BLaER1 (cell line): ENCODE measurements around the gene SASH1.

Experiments used
- H3K27ac ChIP-seq: shearing (Covaris generic); formaldehyde crosslinking; 2 replicates; pipeline ENCODE4 v1.8.1; 2022
- H3K27me3 ChIP-seq: shearing (Covaris generic); formaldehyde crosslinking; 2 replicates; pipeline ENCODE4 v1.8.1; 2022
- H3K36me3 ChIP-seq: shearing (Covaris generic); formaldehyde crosslinking; 2 replicates; pipeline ENCODE4 v1.8.1; 2022
- H3K4me1 ChIP-seq: shearing (Covaris generic); formaldehyde crosslinking; 2 replicates; pipeline ENCODE4 v1.8.1; 2022
- H3K4me2 ChIP-seq: shearing (Covaris generic); formaldehyde crosslinking; 2 replicates; pipeline ENCODE4 v1.8.1; 2022
- H3K4me3 ChIP-seq: shearing (Covaris generic); formaldehyde crosslinking; 2 replicates; pipeline ENCODE4 v1.8.1; 2022
- H3K9ac ChIP-seq: shearing (Covaris generic); formaldehyde crosslinking; 2 replicates; pipeline ENCODE4 v1.8.1; 2022
- H3K9me3 ChIP-seq: shearing (Covaris generic); formaldehyde crosslinking; 2 replicates; pipeline ENCODE4 v1.8.1; 2022
- H4K20me1 ChIP-seq: shearing (Covaris generic); formaldehyde crosslinking; 2 replicates; pipeline ENCODE4 v1.8.1; 2022
- Cebpa-rat ChIP-seq: shearing (Covaris generic); IDR thresholded peaks from 2 replicates; pipeline ENCODE4 v1.8.1; 2022

The SASH1 gene

DNA sequence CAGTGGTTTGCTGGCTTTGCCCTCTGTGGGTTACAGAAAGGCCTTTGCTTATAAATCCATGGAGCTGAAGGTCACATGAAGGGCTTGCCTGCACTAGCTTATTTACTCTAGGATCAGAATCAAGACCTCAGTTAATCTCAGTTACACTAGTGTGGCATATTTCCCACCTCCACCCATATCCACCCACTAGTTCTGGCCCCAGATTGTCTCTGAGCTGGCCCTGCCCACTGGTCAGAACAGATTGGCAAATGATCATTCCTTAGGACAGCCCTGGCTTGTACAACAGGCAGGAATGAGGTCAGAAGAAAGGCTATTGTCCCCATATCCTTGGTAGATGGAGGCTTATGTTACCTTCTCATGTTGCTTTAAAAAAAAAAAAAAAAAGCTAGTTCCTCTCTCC, 33.3 kb upstream of the SASH1 start:
- Histone ChIP-seq H3K36me3 (no peaks in the 10 kb centered on the region), H3K27ac (no peak overlapping the region), H3K27me3 (no peaks in the 10 kb centered on the region), H4K20me1 (no peaks in the 10 kb centered on the region), H3K9ac (no peak overlapping the region), H3K4me3 (no peak overlapping the region), H3K4me1 (peaks cover 5% of the 10 kb centered on the region; the same call in 1 of the 2 replicates), H3K4me2 (no peak overlapping the region), H3K9me3 (no peaks in the 10 kb centered on the region)
- no peak for TF ChIP-seq Cebpa-rat

GRCh38 chr6:148311966-148312669, 30.5 kb upstream of the SASH1 start:
- Histone ChIP-seq H3K27ac (no peak overlapping the region), H3K9ac (no peak overlapping the region), H3K4me1 (no peaks in the 10 kb centered on the region), H3K36me3 (no peaks in the 10 kb centered on the region), H3K4me2 (no peak overlapping the region), H3K4me3 (no peak overlapping the region), H3K27me3 (no peaks in the 10 kb centered on the region), H4K20me1 (no peaks in the 10 kb centered on the region), H3K9me3 (no peaks in the 10 kb centered on the region)
- no peak for TF ChIP-seq Cebpa-rat

DNA sequence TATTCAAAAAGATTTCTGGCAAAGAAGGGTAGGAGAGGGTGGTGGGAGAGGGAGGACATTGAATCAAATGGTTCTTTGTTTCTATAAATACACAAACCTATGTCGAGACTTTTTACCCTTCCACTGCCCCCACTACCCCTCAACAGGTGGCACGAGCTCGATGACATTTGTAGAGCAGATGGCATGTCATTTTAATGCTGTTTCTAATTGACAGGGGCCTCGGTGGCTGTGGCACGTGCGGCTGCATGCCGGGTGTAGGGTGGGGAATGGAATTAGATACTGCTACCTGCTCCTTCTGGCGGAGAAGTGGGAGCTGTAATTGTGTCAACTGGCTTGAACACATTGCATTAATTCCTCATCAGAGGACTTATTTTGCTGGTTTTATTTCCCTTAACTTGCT, 29.1 kb upstream of the SASH1 start:
- H3K27ac ChIP-seq, result no peak overlapping the region
- no peak overlapping the region for H3K9ac ChIP-seq
- H4K20me1 ChIP-seq, result no peaks in the 10 kb centered on the region
- no peak overlapping the region for H3K4me3 ChIP-seq
- H3K4me2 ChIP-seq, result no peak overlapping the region
- H3K4me1 ChIP-seq, result no peaks in the 10 kb centered on the region
- H3K9me3 ChIP-seq, result no peaks in the 10 kb centered on the region
- H3K36me3 ChIP-seq, result no peaks in the 10 kb centered on the region
- H3K27me3 ChIP-seq, result no peaks in the 10 kb centered on the region
- no peak for TF ChIP-seq Cebpa-rat

DNA sequence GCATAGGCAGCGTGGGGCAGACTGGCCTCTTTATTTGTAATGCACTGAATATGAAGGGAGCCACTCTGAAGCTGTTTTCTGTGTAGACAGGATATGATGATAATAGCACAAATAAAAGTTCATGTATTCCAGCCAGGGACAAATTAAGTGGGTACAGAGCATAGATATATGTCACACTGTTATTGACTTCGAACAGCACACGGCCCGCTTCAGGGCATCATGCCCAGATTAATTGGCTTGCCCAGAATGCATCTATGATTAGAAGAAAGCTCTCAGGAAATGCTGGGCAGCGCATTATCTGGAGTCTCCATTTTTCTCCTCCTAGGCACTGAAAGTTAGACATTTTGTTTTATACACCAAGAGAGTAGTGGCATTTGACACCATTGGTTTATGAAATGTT, 26.3 kb upstream of the SASH1 start:
- H3K4me2 ChIP-seq, result no peak overlapping the region
- no peak overlapping the region for H3K27ac ChIP-seq
- no peak overlapping the region for H3K9ac ChIP-seq
- no peaks in the 10 kb centered on the region for H3K36me3 ChIP-seq
- no peak overlapping the region for H3K4me3 ChIP-seq
- no peaks in the 10 kb centered on the region for H3K4me1 ChIP-seq
- H3K9me3 ChIP-seq, result no peaks in the 10 kb centered on the region
- no peaks in the 10 kb centered on the region for H4K20me1 ChIP-seq
- TF ChIP-seq Cebpa-rat, result no peak
- no peaks in the 10 kb centered on the region for H3K27me3 ChIP-seq

DNA sequence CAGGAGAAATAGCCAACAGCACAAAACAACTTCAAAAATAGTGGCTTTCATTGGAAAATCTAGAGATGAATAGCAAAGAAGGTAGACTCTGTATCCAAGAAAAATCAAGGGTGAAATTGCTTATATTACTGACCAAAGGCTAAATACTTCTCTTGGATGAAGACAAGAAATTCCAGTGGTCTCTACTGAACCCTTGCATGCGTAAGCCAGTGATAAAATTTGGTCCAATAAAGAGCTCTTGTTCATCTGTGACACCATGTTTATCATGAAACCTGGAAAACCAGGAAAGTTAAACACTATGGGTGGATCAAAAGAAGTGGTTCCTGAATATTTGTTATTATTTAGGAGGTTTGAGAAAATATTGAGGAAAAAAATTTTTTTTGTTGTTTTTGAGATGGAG, 25.6 kb upstream of the SASH1 start:
- H3K9me3 ChIP-seq, result no peaks in the 10 kb centered on the region
- no peak for TF ChIP-seq Cebpa-rat
- no peak overlapping the region for H3K27ac ChIP-seq
- no peaks in the 10 kb centered on the region for H4K20me1 ChIP-seq
- H3K4me1 ChIP-seq, result no peaks in the 10 kb centered on the region
- no peaks in the 10 kb centered on the region for H3K27me3 ChIP-seq
- no peaks in the 10 kb centered on the region for H3K36me3 ChIP-seq
- no peak overlapping the region for H3K4me2 ChIP-seq
- H3K4me3 ChIP-seq, result no peak overlapping the region
- H3K9ac ChIP-seq, result no peak overlapping the region

DNA sequence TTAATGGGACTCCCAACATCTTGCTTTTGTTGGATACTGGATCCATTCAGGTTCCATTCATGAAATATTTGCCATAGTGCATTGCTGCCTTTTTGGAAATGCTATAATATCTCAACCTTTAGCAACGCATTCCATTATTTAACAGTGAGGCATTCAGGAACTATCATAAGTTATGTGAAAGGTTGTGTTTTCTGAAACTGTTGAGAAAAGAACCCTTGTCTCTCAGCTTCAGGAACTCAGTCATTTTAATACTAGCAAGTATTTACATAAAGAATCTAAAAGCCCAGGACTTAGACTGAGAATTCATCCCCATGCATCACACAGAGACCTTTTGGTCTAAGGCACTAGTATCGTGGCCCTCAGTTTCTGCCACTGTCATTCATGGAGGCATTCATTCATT, 24.9 kb upstream of the SASH1 start:
- H3K4me3 ChIP-seq, result no peak overlapping the region
- H4K20me1 ChIP-seq, result no peaks in the 10 kb centered on the region
- no peaks in the 10 kb centered on the region for H3K27me3 ChIP-seq
- H3K27ac ChIP-seq, result no peak overlapping the region
- H3K4me1 ChIP-seq, result no peaks in the 10 kb centered on the region
- no peaks in the 10 kb centered on the region for H3K9me3 ChIP-seq
- no peaks in the 10 kb centered on the region for H3K36me3 ChIP-seq
- no peak for TF ChIP-seq Cebpa-rat
- H3K4me2 ChIP-seq, result no peak overlapping the region
- H3K9ac ChIP-seq, result no peak overlapping the region

DNA sequence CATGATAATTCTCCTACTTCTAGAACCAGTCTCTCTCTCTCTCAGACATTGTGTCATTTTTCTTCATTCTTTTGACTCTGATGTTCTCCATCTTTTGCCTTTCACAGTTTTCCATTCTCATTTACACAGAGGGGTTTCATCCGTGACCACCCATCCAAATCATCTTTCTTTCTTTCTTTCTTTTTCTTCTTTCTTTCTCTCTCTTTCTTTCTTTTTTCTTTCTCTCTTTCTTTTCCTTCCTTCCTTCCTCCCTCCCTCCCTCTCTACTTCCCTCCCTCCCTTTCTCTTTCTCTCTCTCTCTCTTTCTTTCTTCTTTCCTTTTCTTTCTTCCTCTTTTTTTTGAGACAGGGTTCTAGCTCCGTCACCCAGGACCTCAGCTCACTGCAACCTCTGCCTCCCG, 19.9 kb upstream of the SASH1 start:
- Histone ChIP-seq H3K9me3 (no peaks in the 10 kb centered on the region), H3K4me1 (no peaks in the 10 kb centered on the region), H3K27me3 (no peaks in the 10 kb centered on the region), H3K36me3 (no peaks in the 10 kb centered on the region), H3K4me2 (no peak overlapping the region), H3K4me3 (no peak overlapping the region), H3K27ac (no peak overlapping the region), H4K20me1 (no peaks in the 10 kb centered on the region), H3K9ac (no peak overlapping the region)
- TF ChIP-seq Cebpa-rat, result no peak

- H3K4me3 ChIP-seq, result no peak overlapping the region
- no peak for TF ChIP-seq Cebpa-rat
- no peaks in the 10 kb centered on the region for H4K20me1 ChIP-seq
- no peak overlapping the region for H3K27ac ChIP-seq
- H3K36me3 ChIP-seq, result no peaks in the 10 kb centered on the region
- H3K4me2 ChIP-seq, result no peak overlapping the region
- no peaks in the 10 kb centered on the region for H3K9me3 ChIP-seq
- H3K4me1 ChIP-seq, result no peaks in the 10 kb centered on the region
- no peaks in the 10 kb centered on the region for H3K27me3 ChIP-seq
- H3K9ac ChIP-seq, result no peak overlapping the region
These were observed 19.3 kb upstream of the SASH1 start for GRCh38 chr6:148323344-148323743.

GRCh38 chr6:148324297-148324985, 18.2 kb upstream of the SASH1 start:
- no peak for TF ChIP-seq Cebpa-rat
- H3K9me3 ChIP-seq, result no peaks in the 10 kb centered on the region
- no peaks in the 10 kb centered on the region for H4K20me1 ChIP-seq
- no peak overlapping the region for H3K4me2 ChIP-seq
- no peaks in the 10 kb centered on the region for H3K36me3 ChIP-seq
- no peak overlapping the region for H3K4me3 ChIP-seq
- H3K4me1 ChIP-seq, result no peaks in the 10 kb centered on the region
- H3K27me3 ChIP-seq, result no peaks in the 10 kb centered on the region
- no peak overlapping the region for H3K9ac ChIP-seq
- H3K27ac ChIP-seq, result no peak overlapping the region

DNA sequence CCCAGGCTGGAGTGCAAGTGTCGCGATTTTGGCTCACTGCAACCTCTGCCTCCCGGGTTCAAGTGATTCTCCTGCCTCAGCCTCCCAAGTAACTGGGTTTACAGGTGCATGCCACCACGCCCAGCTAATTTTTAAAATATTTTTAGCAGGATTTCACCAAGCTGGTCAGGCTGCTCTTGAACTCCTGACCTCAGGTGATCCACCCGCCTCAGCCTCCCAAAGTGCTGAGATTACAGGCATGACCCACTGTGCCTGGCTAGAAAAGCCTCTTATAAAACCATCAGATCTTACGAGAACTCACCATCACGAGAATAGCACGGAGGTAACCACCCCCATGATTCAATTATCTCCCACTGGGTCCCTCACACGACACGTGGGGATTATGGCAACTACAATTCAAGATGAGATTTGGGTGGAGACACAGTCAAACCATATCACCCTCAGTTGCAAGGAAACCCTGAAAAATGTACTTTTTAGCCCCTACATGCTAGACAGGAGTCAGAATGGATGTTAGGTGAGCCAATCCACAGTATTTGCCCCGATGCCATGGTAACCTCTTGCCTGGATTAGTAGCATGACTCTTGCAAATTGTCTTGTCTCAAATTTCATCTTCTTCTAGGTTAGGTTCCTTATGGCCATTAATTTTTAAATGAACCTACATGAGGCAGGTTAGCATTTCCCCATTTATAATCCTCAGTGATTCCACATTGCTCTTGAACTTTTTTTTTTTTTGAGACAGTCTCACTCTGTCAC, 17.1 kb upstream of the SASH1 start:
- no peak overlapping the region for H3K27ac ChIP-seq
- no peak overlapping the region for H3K4me3 ChIP-seq
- no peaks in the 10 kb centered on the region for H3K4me1 ChIP-seq
- no peaks in the 10 kb centered on the region for H4K20me1 ChIP-seq
- no peak overlapping the region for H3K4me2 ChIP-seq
- no peaks in the 10 kb centered on the region for H3K27me3 ChIP-seq
- no peak overlapping the region for H3K9ac ChIP-seq
- no peak for TF ChIP-seq Cebpa-rat
- H3K9me3 ChIP-seq, result no peaks in the 10 kb centered on the region
- H3K36me3 ChIP-seq, result no peaks in the 10 kb centered on the region
